DND-41 (cell line): ENCODE results near the gene FANK1.

Experiments
- CTCF ChIP-seq: IDR thresholded peaks from 2 replicates; pipeline ENCODE4 v1.5.1; 2012; ENCODE audit warnings: borderline replicate concordance, low read length, moderate library complexity, mild to moderate bottlenecking; ENCODE audit not compliant: poor library complexity, severe bottlenecking; ENCODE audit errors: extremely low read depth
- EZH2 ChIP-seq: IDR thresholded peaks from 3 replicates; pipeline ENCODE4 v1.6.1; 2012; ENCODE audit warnings: borderline replicate concordance, low read depth, mild to moderate bottlenecking, moderate library complexity, low read length, inconsistent platforms; ENCODE audit not compliant: severe bottlenecking

- TF ChIP-seq CTCF: no peak
- TF ChIP-seq EZH2: no peak
Observed at GRCh38 chr10:125995726-125996304, 99.5 kb downstream of the FANK1 start.
